ENCODE results near the gene FAM50A.
"Not testable (repeated sequence)": the region's sequence is repeated elsewhere in the genome, so short reads cannot be mapped to it uniquely, and the experiment has no call there.

The FAM50A gene

DNA sequence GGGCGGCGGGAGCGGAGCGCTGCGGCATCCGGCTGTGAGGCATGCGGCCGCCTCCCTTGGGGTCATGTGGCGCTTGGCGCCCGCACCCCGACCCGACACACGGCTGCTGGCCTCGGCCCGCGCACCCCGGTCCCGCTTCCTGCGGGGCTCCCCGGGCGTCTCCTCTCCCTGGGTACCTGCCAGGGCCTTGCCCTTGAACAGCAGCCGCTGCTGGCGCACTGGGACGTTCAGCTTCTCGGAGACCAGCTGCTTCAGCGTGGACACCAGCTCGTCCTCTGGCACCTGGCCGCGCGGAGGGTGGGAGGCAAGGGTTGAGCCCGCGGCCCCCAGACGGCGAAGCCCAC is 42.1 kb downstream of the FAM50A start:
- no peak for DNase-seq

DNA sequence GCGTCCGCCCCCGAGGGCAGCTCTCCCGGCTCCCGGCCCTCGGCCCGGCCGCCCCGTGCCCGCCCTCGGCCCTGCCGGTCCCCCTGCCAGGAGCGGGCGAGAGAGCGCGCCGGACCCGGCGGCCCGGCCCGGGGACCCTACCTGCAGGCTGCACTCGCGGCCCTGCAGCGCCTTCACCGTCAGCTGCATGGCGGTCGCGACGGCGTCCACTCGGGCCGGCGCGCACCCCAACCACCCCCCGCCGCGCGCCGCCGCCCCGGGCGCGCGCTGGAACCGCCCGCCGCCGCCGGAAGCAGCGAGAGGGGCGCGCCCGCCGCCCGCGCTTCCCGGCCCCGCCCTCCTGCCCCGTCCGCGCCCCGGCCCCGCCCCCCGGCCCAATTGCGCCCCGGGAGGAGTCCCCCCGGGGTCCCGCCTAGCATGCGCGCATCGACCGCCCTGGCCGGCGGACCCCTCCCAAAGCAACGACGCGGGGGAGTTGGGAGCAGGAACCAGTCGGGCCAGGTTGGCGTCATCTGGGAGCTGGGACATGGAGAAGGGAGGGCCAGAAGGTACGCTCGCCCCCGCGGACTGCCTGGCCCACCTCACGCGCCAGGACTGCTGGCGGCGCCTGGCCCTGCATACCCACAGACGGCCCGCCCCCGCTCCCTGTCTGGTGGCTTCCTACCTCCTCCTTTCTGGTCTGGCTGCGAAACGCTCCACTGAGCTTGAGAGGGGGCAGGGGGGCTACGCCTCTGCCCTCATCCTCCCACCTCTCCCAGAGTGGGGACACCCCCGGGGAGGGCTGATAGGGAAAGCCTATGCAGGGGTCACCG is 42.7 kb downstream of the FAM50A start, which contains the start of gene UBL4A:
UBL4A (minus strand) TSS at position 220 of the 812 bp plus-strand sequence; CDS start at position 189, 31 bp downstream.
- peak; percentile 24 to 26 for DNase-seq

DNA sequence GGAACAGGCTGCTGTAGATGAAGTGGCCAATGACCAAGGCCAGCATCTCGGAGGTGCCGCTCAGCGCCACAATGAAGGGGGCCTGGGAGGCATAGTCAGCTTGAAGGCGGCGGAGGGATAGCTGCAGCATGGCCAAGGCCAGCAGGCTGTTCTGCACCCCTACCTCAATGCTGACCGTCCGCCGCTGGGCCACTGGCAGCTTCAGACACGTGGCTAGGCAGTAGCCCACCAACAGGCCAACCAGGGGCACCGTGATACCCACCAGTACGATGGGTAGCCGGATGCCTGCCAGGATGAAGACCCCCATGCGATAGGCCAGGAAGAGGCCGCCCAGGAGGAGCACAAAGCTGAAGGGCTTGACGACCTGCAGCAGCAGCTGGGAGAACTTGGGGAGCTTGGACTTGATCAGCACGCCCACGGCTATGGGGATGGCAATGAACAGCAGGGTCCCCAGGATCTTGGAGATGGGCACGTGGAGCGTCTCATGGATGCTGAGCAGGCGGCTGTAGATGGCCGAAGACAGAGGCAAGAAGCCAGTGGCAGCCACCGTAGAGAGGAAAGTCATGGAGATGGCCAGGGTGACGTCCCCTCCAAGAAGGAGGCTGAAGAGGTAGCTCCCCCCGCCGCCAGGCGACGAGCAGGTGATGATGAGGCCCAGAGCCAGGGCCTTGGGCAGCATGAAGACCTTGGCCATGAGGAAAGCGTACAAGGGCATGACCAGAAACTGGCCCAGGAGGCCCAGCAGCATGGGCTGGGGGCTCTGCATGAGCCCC is 43.8 kb downstream of the FAM50A start:
- DNase-seq = no peak

DNA sequence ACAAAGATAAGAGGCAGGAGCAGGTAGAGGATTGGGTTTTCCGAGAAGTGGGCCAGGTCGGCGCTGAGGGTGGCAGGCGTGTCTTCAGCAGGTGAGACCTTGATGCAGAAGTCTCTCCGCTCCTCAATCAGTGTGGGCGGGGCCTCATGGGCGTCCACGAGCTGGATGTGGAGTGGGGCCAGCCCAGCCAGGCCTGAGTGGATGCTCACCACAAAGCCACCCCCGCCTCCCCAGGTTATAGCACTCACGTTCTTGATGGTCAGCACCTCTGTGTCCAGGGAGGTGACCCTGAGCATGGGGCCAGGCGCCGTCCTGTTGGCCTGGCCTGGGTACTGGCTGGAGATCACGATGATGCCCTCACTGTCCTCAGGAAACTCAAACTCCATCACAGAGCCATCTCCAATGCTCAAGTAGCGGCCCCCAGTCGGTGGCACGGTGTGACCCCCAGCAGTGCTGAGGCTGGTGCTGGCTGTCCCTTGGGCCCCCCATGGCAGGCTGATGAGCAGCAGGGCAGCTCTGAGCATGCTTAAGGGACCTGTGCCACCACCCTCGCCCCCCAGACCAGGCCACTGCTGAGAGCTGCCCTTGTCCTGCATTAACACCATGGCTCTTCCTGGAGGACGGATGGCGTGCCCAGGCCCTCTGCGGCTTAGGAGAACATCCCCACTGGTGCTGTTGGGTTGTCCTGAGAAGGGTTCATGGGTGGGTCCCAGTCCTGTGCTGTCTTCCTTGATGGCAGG is 44.6 kb downstream of the FAM50A start:
- no peak for DNase-seq

DNA sequence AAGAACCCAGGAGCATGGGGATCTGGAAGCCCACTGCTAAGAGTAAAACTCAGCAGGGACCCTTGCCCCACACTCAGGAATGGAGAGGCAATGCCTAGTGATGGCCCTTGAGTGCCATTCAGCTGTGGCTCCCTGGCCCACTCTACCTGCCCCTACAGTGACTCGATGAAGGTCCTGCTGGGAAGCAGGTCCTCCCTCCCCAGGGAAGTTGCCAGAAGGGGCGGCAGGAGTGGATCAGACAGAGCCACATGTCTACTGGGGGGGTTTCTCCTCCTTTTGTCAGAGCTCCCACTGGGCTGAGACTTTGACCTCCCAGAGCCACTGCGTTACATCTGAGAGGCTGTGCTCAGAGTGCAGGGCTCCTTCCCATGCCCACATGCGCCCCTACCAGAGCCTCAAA is 45.2 kb downstream of the FAM50A start:
- no peak for DNase-seq

DNA sequence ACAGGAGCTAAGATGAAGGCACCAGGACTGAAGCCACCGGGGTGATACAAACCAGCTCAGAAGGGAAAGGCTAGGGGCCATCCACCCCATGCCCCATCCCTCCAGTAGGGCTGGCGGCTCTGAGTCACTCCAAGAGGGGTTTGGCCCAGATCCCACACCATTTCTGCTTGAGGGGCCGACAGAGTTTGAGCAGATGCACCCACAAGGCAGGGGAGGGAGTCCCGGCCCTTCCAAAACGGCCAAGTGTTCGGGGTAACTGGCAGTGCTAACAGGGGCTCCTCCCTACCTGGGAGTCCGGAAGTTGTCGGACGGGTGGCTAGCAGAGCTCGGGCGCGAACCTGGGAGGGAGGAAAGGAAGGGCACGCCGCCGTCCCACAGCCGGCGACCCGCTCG is 46.1 kb downstream of the FAM50A start:
- no peak for DNase-seq

DNA sequence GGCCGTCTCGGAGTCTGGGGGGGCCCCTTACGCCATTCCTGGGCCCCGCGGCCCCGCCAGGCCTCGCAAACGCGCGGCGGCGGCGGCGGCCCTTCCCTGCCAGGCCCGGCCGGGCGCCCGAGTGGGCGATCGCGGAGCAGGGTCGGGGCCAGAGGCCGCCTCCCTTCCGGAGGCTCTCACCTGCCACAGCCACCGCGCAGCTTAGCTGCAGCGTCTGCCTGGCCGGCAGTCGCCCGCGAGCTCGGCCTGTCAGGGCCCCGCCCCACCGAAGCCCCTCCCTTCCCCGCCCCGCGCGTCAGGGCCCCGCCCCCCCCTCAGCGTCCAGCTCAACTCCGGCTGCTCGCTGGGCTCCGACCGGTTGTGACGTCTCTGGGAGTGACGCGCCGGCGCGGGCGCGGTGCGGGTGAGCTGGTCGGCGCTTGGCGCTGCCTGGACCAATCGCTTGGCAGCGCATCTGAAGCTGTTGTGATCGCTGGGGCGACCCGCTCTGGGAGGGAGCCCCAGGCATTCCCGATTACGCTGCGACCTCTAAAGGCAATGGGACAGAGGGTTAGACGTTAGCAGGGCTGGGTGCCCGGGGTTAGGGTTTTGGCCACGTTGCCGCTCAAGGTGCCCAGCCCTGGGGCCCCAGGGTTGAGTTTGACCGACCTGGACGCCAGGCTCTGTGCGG is 46.6 kb downstream of the FAM50A start, which contains the start of gene SLC10A3:
SLC10A3 (minus strand) TSS at position 216 of the 670 bp plus-strand sequence. CDS start 1,689 bp downstream, outside the sequence.
- DNase-seq = peak; percentile 72 to 76

DNA sequence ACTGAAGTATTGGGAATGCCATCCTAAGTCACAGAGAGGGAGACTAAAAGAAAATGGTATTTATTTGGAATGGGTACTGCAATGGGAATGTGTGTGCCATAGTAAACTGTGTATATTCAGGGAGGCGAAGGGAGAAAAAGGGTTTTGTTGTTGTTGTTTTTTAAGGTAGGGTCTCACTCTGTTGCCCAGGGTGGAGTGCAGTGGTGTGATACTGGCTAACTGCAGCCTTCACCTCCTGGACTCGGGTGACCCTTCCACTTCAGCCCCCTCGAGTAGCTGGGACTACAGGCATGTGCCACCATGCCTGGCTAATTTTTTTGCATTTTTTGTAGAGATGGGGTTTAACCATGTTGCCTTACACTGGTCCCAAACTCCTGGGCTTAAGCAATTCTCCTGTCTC is 50.8 kb downstream of the FAM50A start:
- no peak for DNase-seq

DNA sequence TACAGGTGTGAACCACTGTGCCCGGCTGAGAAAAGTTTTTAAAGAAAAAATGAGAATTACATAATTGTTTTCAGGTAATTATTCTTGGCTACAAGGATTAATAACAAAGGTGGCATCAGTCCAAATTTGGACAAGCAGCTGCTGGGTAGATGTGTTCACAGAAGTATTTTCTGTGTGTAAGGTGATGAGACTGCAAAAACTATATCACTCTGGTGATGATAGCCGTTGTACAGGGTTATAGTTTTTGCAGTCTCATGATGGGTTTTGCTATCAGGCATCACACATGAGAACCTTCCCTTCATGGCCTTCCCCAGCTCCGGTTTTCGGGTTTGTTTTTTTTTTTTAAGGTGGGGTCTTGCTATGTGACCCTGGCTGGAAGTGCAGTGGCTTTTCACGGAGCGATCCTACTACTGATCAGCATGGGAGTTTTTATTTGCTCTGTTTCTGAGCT is 51.6 kb downstream of the FAM50A start:
- DNase-seq = no peak

DNA sequence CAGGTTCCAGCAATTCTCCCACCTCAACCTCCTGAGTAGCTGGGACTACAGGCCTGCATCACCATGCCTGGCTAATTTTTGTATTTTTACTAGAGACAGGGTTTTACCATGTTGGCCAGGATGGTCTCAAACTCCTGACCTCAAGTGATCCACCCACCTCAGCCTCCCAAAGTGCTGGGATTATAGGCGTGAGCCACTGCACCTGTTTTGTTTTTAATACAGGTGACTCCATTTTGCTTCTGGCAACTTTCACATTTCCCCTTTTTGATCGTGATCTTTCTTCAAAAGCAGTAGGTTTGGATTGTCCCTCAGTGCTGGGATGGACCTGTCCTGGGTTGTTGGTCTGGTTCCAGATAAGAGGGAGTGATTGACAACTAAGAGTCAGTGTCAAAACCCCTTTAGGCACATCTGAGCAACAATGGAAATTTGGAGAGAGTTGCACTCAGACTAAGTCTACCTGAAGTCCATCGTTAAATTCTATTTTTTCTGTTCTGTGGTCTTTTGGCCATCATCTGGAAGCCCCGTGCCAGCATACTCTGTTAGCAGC is 52.7 kb downstream of the FAM50A start:
- not testable (repeated sequence) for DNase-seq

All from Kasumi-1 (cell line).